Ureter (tissue), 1 donor: ENCODE measurements around the gene SHANK3. TPM values are rescaled to one million over a fixed set of nuclear protein-coding genes. Genes with fewer than 3 reads are reported as not detected.

ENCODE experiments used
- DNase-seq: peaks from one replicate; pipeline ENCODE4 v3.0.0-alpha.2; 2020; ENCODE audit warnings: low spot score
- total RNA-seq: library from RNA; stranded (reverse); gene quantifications from one replicate; pipeline ENCODE4 v1.2.4, GENCODE V29; 2023
- donor health status: DM: yes; HTN: yes; CAD: no.

The SHANK3 gene
- total RNA-seq, 1 donor from 2014 or later: 37.1 TPM

GRCh38 chr22:50699001-50699755 is 26.6 kb downstream of the SHANK3 start:
- DNase-seq: no peak

GRCh38 chr22:50699756-50700386 is 27.2 kb downstream of the SHANK3 start:
- no peak for DNase-seq

GRCh38 chr22:50700387-50701075 is 27.9 kb downstream of the SHANK3 start:
- no peak for DNase-seq

DNA sequence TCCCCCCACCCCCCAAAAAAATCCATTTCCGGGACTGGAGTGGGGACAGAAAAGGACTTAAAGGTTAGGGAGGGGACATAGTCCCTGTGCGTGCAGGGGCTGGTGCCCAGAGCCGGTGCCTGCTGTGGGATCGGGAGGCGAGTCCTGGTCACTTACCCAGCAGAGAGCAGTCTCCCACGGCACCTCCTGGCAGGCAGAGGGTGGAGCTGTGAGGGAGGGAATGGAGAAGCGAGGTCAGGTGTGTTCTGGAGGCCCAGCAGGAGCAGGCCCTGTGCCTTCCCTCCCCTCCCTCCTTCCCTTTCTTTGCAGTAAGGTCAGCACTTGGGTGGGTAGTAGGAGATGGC is 28.4 kb downstream of the SHANK3 start:
- DNase-seq: no peak

- no peak for DNase-seq
Observed at GRCh38 chr22:50701428-50702154, 29.0 kb downstream of the SHANK3 start.

DNA sequence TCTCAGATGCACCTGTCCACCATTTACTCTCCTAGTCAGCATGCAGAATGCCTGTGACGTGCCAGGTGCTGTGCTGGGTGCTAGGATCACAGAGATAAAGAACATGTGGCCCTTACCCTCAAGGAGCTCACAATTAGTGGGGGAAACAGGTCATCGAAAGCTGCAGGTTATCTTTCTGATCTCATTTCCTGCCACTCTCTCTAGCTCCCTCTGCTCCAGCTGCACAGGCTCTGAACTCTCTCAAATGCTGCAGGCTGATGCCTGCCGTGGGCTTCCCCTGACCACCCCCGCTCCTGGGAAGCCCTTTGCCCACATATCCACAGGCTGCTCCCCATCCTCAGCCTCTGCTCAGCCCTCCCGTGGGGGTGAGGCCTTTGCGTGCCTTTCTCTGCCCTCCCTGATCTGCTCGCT is 29.6 kb downstream of the SHANK3 start:
- DNase-seq: no peak

DNA sequence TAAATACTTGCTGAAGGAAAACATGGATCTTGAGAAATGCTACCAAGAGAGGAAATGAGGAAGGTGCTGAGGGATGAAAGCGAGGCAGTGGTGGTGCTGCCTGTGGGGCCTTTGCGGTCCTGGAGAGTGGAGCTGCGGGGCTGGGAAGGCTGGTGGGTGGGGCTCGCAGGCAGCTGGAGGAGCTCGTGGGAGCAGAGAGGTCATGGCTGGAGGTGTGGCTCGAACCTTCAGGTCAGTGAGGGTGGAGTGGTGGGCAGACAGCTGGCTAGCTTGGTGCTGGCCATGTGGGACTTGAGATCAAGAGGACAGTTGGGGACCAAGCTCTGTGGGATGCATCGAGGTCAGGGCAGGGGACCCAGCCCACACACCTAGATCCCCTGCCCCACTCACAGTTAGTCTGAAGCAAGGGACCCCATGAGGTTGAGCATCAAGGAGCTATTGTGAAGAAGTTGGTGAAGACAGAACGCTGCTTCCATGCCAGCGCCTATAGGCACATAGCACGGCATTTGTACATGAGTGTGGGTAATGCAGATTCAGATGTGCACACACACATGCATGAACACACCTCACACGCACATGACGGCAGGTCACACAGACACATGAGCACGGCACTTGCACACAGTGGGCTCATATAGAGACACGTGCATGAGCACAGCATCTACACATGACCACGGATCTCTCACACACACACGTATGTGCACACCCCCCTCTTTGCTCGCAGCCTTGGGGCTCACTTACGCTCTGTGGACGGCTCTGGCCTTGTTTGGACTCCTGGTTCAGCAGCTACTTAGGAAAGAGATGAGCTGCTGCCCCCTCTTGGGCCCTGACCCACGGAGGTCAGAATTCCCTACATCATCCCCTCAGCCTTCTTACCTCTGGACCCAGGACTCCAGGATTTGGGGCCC is 30.4 kb downstream of the SHANK3 start:
- no peak for DNase-seq

DNA sequence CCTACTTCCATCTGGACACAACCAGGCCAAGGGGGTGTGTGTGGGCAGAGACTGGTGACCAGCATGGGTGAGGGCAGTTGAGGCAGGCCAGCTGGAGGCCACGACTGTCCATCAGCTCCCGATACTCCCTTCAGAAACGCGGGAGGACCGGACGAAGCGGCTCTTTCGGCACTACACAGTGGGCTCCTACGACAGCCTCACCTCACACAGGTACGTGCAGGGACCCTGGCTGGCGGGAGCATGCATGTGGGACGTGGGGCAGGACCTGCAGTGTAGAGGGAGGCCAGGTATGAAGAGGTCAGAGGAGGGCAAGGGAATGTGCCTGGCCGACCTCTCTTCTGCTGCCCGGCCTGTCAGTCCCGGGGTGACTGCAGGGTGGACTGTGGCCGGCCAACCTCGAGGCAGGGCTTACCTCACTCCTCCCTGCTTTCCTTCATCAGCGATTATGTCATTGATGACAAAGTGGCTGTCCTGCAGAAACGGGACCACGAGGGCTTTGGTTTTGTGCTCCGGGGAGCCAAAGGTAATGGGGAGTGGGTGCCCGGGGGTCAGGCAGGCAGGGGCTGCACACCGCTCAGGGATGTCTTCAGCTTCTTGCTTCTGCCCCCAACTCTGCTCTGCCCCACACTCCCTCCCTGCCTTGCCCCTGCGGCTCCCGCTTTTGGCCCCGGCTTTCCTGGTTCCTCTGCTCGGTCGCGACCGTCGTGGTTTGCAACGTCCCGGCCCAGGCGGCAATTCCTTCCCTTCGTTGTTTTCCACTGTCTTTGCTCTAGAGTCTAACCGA is 31.3 kb downstream of the SHANK3 start:
- DNase-seq: no peak

GRCh38 chr22:50704510-50705218 is 32.0 kb downstream of the SHANK3 start:
- DNase-seq: no peak

DNA sequence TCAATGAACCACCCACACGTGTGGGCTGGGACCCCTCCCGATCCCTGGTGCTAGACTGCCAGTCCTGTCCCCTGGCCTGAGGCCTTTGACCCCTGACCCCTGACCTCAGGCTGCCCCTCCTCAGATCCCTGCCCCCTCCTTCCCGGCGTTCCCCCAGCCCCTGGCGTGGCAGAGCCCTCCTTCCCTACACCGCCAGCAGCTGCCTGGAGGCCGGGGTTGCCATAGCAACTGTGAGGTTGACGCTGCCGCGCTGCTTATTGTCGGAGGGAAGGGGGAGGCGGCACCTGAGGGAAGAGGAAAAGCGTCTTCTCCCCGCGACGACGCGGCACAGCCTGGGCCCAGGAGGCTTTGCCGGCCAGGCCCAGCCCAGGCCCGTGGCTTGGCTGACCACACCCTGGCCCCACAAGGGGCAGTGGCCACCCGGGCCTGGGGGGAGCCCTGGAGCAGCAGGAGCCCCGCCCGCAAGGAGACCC is 32.6 kb downstream of the SHANK3 start:
- DNase-seq: no peak

GRCh38 chr22:50705851-50706351 is 33.3 kb downstream of the SHANK3 start:
- no peak for DNase-seq

GRCh38 chr22:50706481-50707125 is 34.0 kb downstream of the SHANK3 start:
- no peak for DNase-seq

GRCh38 chr22:50708474-50708873 is 35.9 kb downstream of the SHANK3 start:
- no peak for DNase-seq

- no peak for DNase-seq
Observed at GRCh38 chr22:50708996-50709395, 36.4 kb downstream of the SHANK3 start.

- DNase-seq: no peak
Observed at GRCh38 chr22:50710221-50710620, 37.6 kb downstream of the SHANK3 start.

DNA sequence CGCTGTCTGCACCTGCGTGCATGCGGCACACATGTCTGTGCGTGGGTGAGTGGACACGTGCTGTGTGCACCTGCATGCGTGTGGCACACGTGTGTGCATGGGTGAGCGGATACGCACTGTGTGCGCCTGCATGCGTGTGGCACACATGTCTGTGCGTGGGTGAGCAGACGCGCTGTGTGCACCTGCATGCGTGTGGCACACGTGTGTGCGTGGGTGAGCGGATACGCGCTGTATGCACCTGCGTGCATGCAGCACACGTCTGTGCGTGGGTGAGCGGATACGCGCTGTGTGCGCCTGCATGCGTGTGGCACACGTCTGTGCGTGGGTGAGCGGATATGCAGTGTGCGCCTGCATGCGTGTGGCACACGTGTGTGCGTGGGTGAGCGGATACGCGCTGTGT is 38.3 kb downstream of the SHANK3 start:
- no peak for DNase-seq

DNA sequence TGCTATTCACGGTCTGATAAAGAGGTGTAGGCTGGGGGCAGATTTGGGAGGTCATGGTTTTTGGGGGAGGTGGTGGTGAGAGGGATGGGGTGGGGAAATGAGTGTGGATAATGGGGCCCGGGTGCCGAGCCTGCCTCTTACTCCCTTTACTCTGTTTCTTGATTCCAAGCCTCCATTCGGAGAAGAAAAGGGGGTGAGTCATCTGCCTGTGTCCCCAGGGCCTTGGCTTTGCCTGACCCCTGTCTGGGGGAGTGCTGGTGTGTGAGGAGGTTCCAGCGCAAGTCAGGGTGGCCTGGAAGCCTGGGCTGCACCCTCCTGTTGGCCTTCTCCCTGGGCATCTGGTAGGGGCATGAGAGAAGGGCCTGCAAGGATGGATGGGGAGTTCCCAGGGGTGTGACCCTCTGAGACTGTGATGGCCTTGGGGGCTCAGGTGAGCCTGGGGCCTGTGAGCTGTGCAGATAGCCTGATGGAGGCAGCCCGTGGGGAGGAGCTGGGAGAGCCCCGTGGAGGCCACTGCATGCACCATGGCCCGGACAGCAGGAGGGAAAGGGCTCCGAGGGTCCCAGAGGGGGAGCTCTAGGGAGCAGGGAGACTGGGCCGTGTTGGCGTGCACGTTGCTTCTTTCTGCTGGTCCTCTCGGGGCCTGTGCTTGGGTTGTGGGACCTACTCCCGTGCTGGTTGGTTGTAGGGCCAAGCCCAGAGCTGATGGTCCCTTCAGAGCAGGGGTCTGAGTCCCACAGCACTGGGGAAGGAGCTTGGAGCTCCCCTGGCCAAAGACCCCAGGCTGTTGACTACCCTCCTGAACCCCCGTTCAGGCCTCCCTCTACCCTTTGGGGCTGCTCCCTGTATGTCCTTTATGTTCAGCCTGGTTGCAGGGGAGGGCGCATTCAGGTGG is 39.1 kb downstream of the SHANK3 start:
- DNase-seq: no peak
